Smooth muscle cell (in vitro differentiated cells): ENCODE data around the gene CDK5R2. TPM values are rescaled to one million over a fixed set of nuclear protein-coding genes. Genes with fewer than 3 reads are reported as not detected.

Experiments
- DNase-seq: peaks from one replicate; lab custom pipeline; 2025; ENCODE audit not compliant: unreplicated experiment; lab: John Stamatoyannopoulos, UW
- H2AFZ ChIP-seq: fragments of 200-600 bp; sonication (generic); 2 replicates; pipeline ENCODE4 v1.6.0; 2016; ENCODE audit warnings: antibody characterized with exemption, low read depth, mild to moderate bottlenecking
- H3F3A ChIP-seq: fragments of 200-600 bp; sonication (generic); 2 replicates; pipeline ENCODE4 v1.6.0; 2017; ENCODE audit warnings: antibody characterized with exemption, low read depth
- H3K27ac ChIP-seq: fragments of 200-600 bp; sonication (generic); 2 replicates; pipeline ENCODE4 v1.5.1; 2016; ENCODE audit warnings: low read depth, mild to moderate bottlenecking
- H3K27me3 ChIP-seq: fragments of 200-600 bp; sonication (generic); 2 replicates; pipeline ENCODE4 v1.6.1; 2016; ENCODE audit warnings: low read depth, mild to moderate bottlenecking
- H3K36me3 ChIP-seq: fragments of 200-600 bp; sonication (generic); 2 replicates; pipeline ENCODE4 v1.5.1; 2016; ENCODE audit warnings: low read depth
- H3K4me1 ChIP-seq: fragments of 200-600 bp; sonication (generic); 2 replicates; pipeline ENCODE4 v1.5.1; 2016; ENCODE audit warnings: low read depth
- H3K4me2 ChIP-seq: fragments of 200-600 bp; sonication (generic); 2 replicates; pipeline ENCODE4 v1.6.0; 2016; ENCODE audit warnings: mild to moderate bottlenecking
- H3K4me3 ChIP-seq: fragments of 200-600 bp; sonication (generic); 2 replicates; pipeline ENCODE4 v1.5.1; 2016; ENCODE audit warnings: mild to moderate bottlenecking
- H3K79me2 ChIP-seq: fragments of 200-600 bp; sonication (generic); 2 replicates; pipeline ENCODE4 v1.6.0; 2016; ENCODE audit warnings: low read depth, mild to moderate bottlenecking
- H3K9ac ChIP-seq: fragments of 200-600 bp; sonication (generic); 2 replicates; pipeline ENCODE4 v1.6.0; 2016; ENCODE audit warnings: low read depth
- H3K9me3 ChIP-seq: fragments of 200-600 bp; sonication (generic); replicated peaks from 2 replicates; pipeline ENCODE4 v1.5.1; 2016; ENCODE audit warnings: low read depth
- H4K20me1 ChIP-seq: fragments of 200-600 bp; sonication (generic); 2 replicates; pipeline ENCODE4 v1.6.0; 2016; ENCODE audit warnings: low read depth
- WGBS: methylation state at CpG from one replicate; pipeline ENCODE4 v1.1.7; 2016; ENCODE audit warnings: low lambda C conversion rate; 5-methylcytosine and 5-hydroxymethylcytosine counted together
- polyA plus RNA-seq: library from polyadenylated mRNA; unstranded; fragments of >200 nt; fragmentation: Nextera tagmentation; extraction: Ambion mirVana; gene quantifications from 2 replicates; pipeline ENCODE4 v1.2.1, GENCODE V29; 2016
- total RNA-seq: library from RNA; depleted of rRNA; stranded (reverse); fragments of >200 nt; gene quantifications from 2 replicates; pipeline ENCODE4 v1.2.3, GENCODE V29; 2014
- TF ChIP-seq, protein P1 (sequence below): fragments of 200-600 bp; sonication (generic); IDR thresholded peaks from 2 replicates; pipeline ENCODE4 v1.5.1; 2017; ENCODE audit warnings: borderline replicate concordance, mild to moderate bottlenecking, antibody characterized with exemption; ENCODE audit not compliant: insufficient read depth, poor library complexity, severe bottlenecking

The CDK5R2 gene
- total and polyA plus RNA-seq, 2 experiments from 2014 or later, result 0.62 TPM; not detected in 1

DNA sequence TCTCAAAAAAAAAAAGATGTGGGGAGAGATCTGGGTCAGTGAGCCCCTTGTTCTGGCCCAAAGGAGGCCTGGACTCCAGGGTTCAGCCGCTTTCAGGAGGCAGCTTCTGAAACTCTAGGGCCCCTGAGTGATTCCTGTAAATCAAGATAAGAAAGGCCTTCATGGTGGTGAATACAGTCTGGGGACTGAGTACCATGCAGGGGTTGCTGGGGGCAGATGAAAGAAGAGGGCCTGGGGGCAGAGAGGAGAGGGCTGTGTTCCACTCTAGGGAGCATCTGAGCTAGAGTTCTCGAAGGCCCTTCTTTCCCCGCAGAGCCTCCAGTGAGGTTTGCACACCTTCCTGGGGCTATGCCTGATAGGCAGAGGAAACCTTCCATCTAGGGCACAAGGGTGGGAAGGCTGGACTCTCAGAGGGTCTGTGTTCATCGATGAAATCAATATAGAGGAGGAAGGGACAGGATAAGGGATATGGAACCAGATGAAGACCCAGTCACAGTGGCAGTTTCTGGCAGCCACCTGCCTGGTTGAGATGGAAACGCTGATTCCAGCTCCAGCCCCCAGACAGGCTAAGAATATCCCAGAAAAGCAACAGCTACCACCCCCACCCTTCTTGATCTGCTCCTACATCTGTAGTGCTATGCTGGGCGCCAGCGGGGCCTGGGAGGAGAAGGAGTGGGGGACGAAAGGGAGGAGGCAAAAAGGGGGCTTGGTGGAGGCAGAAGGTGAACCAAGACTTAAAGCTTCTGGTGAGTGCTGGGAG, 4.7 kb upstream of the CDK5R2 start:
- 85% methylated on average over 8 of the region's 8 CpGs for WGBS
- Histone ChIP-seq H3F3A (no peaks in the 10 kb centered on the region), H3K4me1 (peaks cover under 1% of the 10 kb centered on the region), H4K20me1 (no peaks in the 10 kb centered on the region), H3K4me2 (no peak overlapping the region), H3K27me3 (peaks cover 50% of the 10 kb centered on the region), H3K4me3 (no peak overlapping the region), H3K9me3 (no peaks in the 10 kb centered on the region), H3K27ac (no peak overlapping the region), H3K9ac (no peak overlapping the region), H2AFZ (no peak overlapping the region), H3K79me2 (no peaks in the 10 kb centered on the region), H3K36me3 (no peaks in the 10 kb centered on the region)
- DNase-seq, result no peak
- TF ChIP-seq, protein P1, sequence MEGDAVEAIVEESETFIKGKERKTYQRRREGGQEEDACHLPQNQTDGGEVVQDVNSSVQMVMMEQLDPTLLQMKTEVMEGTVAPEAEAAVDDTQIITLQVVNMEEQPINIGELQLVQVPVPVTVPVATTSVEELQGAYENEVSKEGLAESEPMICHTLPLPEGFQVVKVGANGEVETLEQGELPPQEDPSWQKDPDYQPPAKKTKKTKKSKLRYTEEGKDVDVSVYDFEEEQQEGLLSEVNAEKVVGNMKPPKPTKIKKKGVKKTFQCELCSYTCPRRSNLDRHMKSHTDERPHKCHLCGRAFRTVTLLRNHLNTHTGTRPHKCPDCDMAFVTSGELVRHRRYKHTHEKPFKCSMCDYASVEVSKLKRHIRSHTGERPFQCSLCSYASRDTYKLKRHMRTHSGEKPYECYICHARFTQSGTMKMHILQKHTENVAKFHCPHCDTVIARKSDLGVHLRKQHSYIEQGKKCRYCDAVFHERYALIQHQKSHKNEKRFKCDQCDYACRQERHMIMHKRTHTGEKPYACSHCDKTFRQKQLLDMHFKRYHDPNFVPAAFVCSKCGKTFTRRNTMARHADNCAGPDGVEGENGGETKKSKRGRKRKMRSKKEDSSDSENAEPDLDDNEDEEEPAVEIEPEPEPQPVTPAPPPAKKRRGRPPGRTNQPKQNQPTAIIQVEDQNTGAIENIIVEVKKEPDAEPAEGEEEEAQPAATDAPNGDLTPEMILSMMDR, result no peak

DNA sequence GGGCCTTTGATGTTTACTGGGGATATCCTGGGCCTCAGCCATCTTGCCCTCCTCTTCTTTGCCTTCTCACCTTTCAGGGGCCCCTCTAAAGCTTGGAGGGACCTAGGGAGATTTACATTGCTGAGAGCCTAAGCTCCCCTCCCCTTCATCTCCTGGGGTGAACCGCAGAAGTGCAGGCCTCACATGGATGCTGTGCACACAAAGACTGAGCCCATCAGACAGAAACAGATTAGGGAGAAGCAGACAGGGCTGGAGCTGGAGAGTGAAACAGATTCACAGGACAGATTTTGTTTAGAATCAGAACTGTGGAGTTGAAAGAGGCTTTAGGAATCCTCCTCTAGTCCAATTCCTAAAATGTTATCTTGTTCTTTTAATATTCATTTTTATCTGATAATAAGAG, 3.4 kb upstream of the CDK5R2 start:
- Histone ChIP-seq H3F3A (no peaks in the 10 kb centered on the region), H3K27me3 (peaks cover 53% of the 10 kb centered on the region)
- 94% methylated on average over 1 of the region's 1 CpG for WGBS

DNA sequence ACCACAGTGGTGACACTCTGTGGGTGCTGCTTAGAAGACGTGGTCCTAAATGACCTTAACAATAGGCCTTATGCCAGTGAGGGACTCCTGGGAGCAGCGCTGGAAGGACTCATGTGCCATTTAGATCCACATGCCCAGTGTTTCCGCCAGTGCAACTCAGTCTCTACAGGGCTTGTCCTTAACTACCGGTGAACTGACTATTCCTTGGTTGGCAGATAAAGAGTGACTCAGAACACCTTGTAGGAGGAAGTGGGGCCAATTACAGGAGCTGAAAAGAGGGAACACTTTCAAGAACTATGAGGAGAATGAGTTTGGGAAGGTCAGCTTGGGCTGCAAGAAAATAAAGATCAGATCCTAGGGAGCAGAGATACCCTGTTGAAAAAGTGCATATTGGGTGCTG, 1.8 kb upstream of the CDK5R2 start:
- no peak overlapping the region for H3K9ac ChIP-seq
- H3F3A ChIP-seq, result no peaks in the 10 kb centered on the region
- H4K20me1 ChIP-seq, result no peaks in the 10 kb centered on the region
- no peaks in the 10 kb centered on the region for H3K79me2 ChIP-seq
- no peaks in the 10 kb centered on the region for H3K9me3 ChIP-seq
- peaks cover 5% of the 10 kb centered on the region for H3K4me1 ChIP-seq
- H3K27ac ChIP-seq, result no peak overlapping the region
- peaks cover 69% of the 10 kb centered on the region for H3K27me3 ChIP-seq
- TF ChIP-seq, protein P1, result no peak
- no peak overlapping the region for H3K4me3 ChIP-seq
- no peak overlapping the region for H2AFZ ChIP-seq
- H3K36me3 ChIP-seq, result no peaks in the 10 kb centered on the region
- 74% methylated on average over 4 of the region's 4 CpGs for WGBS
- DNase-seq, result no peak
- no peak overlapping the region for H3K4me2 ChIP-seq

More for the DNA sequence above, 3.4 kb upstream of the CDK5R2 start:
- H3K4me2 ChIP-seq, result no peak overlapping the region
- H3K36me3 ChIP-seq, result no peaks in the 10 kb centered on the region
- H2AFZ ChIP-seq, result no peak overlapping the region
- no peak for DNase-seq
- H3K9ac ChIP-seq, result no peak overlapping the region
- H3K9me3 ChIP-seq, result no peaks in the 10 kb centered on the region
- TF ChIP-seq, protein P1, result no peak
- H4K20me1 ChIP-seq, result no peaks in the 10 kb centered on the region
- H3K27ac ChIP-seq, result no peak overlapping the region
- H3K4me1 ChIP-seq, result peaks cover 3% of the 10 kb centered on the region
- H3K4me3 ChIP-seq, result no peak overlapping the region
- no peaks in the 10 kb centered on the region for H3K79me2 ChIP-seq

DNA sequence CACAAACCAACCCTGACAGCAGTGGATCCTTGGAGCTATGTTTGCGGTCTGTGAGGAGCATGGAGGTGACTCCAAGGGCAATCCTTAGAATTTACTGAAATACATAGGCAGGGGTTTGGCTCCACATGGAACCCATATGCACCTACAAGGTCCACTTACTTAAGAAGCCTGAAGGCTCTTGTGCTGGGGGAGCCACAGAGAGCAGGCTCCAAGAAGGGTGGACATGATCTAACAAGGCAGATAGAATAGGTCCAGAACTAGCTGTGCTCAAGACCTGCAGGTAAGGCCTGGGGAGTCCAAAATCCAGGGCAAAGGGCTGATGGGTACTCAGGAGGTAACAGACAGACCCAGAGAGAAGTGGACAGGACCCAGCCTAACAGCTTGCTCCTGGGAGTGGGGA, 1.2 kb upstream of the CDK5R2 start:
- DNase-seq, result no peak
- Histone ChIP-seq H3K4me2 (no peak overlapping the region), H3K36me3 (no peaks in the 10 kb centered on the region), H3K9me3 (no peaks in the 10 kb centered on the region), H3K27ac (no peak overlapping the region), H2AFZ (no peak overlapping the region), H3K9ac (no peak overlapping the region), H4K20me1 (no peaks in the 10 kb centered on the region), H3K4me1 (peaks cover 6% of the 10 kb centered on the region), H3K79me2 (no peaks in the 10 kb centered on the region), H3K4me3 (no peak overlapping the region), H3K27me3 (peaks cover 70% of the 10 kb centered on the region), H3F3A (no peaks in the 10 kb centered on the region)
- TF ChIP-seq, protein P1, result no peak
- WGBS, result 100% methylated on average over 1 of the region's 1 CpG
